ENCODE data around the gene ARHGAP42. TPM values are rescaled to one million over a fixed set of nuclear protein-coding genes. Genes with fewer than 3 reads are reported as not detected.

The ARHGAP42 gene
- polyA plus RNA-seq, 1 donor (not counting 4 experiments of a cell fraction or from before 2014, with no cell fraction given), result 5.5 TPM

- no peaks in the 10 kb centered on the region for H3K36me3 ChIP-seq (ENCODE audit: control insufficient read depth in 2 of 2, extremely low read depth in 1 of 2, insufficient read depth in 2 of 2, low read length in 2 of 2)
- no peak overlapping the region for H3K9ac ChIP-seq (ENCODE audit: control insufficient read depth, extremely low read depth, insufficient read depth, low read length)
- H3K9me3 ChIP-seq (ENCODE audit: control insufficient read depth, low read depth, low read length), result no peaks in the 10 kb centered on the region
- dilution Hi-C loops (cut with MboI; ENCODE audit: extremely low pct_ligation_motif_present, low sequenced_read_pairs), result no loop called here
- H3K9me1 ChIP-seq (ENCODE audit: control insufficient read depth, extremely low read depth, insufficient read depth, low read length), result peaks cover 2% of the 10 kb centered on the region
- H4K20me1 ChIP-seq (ENCODE audit: control insufficient read depth, extremely low read depth, insufficient read depth, low read length), result no peaks in the 10 kb centered on the region
- H3K27ac ChIP-seq (ENCODE audit: control insufficient read depth, insufficient read depth, low read length), result no peak overlapping the region
- DNase-seq (ENCODE audit: low read depth, low spot score), result no peak
- no peaks in the 10 kb centered on the region for H3K27me3 ChIP-seq (ENCODE audit: control insufficient read depth, extremely low read depth, insufficient read depth, low read length)
- no peak overlapping the region for H3K4me2 ChIP-seq (ENCODE audit: control insufficient read depth, extremely low read depth, insufficient read depth, low read depth, low read length)
- H3K4me1 ChIP-seq (ENCODE audit: control insufficient read depth, extremely low read depth, insufficient read depth, low read length), result no peaks in the 10 kb centered on the region
- no peak overlapping the region for H2AFZ ChIP-seq (ENCODE audit: control insufficient read depth, low read length)
- no peak for TF ChIP-seq CTCF (optimal IDR thresholded peaks at IDR 0.05 in 1 of 3, IDR thresholded peaks at IDR 0.05 in 1 of 3, conservative IDR thresholded peaks at IDR 0.05 in 1 of 3; ENCODE audit: extremely low read depth in 1 of 3, insufficient read depth in 2 of 3, low read length in 3 of 3)
- no peak for TF ChIP-seq EZH2 (IDR thresholded peaks at IDR 0.05; ENCODE audit: low read length)
- FAIRE-seq, result no peak
- no peak overlapping the region for H3K4me3 ChIP-seq (ENCODE audit: control insufficient read depth in 2 of 3, extremely low read depth in 1 of 3, insufficient read depth in 2 of 3, low read depth in 1 of 3, low read length in 3 of 3)
- H3K79me2 ChIP-seq (ENCODE audit: control insufficient read depth, insufficient read depth, low read length), result no peaks in the 10 kb centered on the region
Measured at GRCh38 chr11:100890789-100891188, 203.7 kb downstream of the ARHGAP42 start.

- no peaks in the 10 kb centered on the region for H4K20me1 ChIP-seq (ENCODE audit: control insufficient read depth, extremely low read depth, insufficient read depth, low read length)
- no peaks in the 10 kb centered on the region for H3K36me3 ChIP-seq (ENCODE audit: control insufficient read depth in 2 of 2, extremely low read depth in 1 of 2, insufficient read depth in 2 of 2, low read length in 2 of 2)
- H2AFZ ChIP-seq (ENCODE audit: control insufficient read depth, low read length), result no peak overlapping the region
- H3K9me3 ChIP-seq (ENCODE audit: control insufficient read depth, low read depth, low read length), result no peaks in the 10 kb centered on the region
- dilution Hi-C loops (cut with MboI; ENCODE audit: extremely low pct_ligation_motif_present, low sequenced_read_pairs), result no loop called here
- H3K79me2 ChIP-seq (ENCODE audit: control insufficient read depth, insufficient read depth, low read length), result no peaks in the 10 kb centered on the region
- peaks cover 2% of the 10 kb centered on the region for H3K9me1 ChIP-seq (ENCODE audit: control insufficient read depth, extremely low read depth, insufficient read depth, low read length)
- no peak overlapping the region for H3K4me2 ChIP-seq (ENCODE audit: control insufficient read depth, extremely low read depth, insufficient read depth, low read depth, low read length)
- DNase-seq (ENCODE audit: low read depth, low spot score) (no peak), FAIRE-seq (no peak)
- TF ChIP-seq CTCF (optimal IDR thresholded peaks at IDR 0.05 in 1 of 3, IDR thresholded peaks at IDR 0.05 in 1 of 3, conservative IDR thresholded peaks at IDR 0.05 in 1 of 3; ENCODE audit: extremely low read depth in 1 of 3, insufficient read depth in 2 of 3, low read length in 3 of 3) (no peak), EZH2 (IDR thresholded peaks at IDR 0.05; ENCODE audit: low read length) (no peak)
- H3K27ac ChIP-seq (ENCODE audit: control insufficient read depth, insufficient read depth, low read length), result no peak overlapping the region
- H3K9ac ChIP-seq (ENCODE audit: control insufficient read depth, extremely low read depth, insufficient read depth, low read length), result no peak overlapping the region
- H3K4me1 ChIP-seq (ENCODE audit: control insufficient read depth, extremely low read depth, insufficient read depth, low read length), result no peaks in the 10 kb centered on the region
- no peaks in the 10 kb centered on the region for H3K27me3 ChIP-seq (ENCODE audit: control insufficient read depth, extremely low read depth, insufficient read depth, low read length)
- no peak overlapping the region for H3K4me3 ChIP-seq (ENCODE audit: control insufficient read depth in 2 of 3, extremely low read depth in 1 of 3, insufficient read depth in 2 of 3, low read depth in 1 of 3, low read length in 3 of 3)
Measured at GRCh38 chr11:100892886-100893285, 205.8 kb downstream of the ARHGAP42 start.
